Measurements from ENCODE around the gene C6orf62. TPM values are rescaled to one million over a fixed set of nuclear protein-coding genes. Genes with fewer than 3 reads are reported as not detected.
"Not testable (repeated sequence)": the region's sequence is repeated elsewhere in the genome, so short reads cannot be mapped to it uniquely, and the experiment has no call there.

The C6orf62 gene
- total and polyA plus RNA-seq, 2 experiments from 2014 or later = 66.7 to 79.9 TPM

DNA sequence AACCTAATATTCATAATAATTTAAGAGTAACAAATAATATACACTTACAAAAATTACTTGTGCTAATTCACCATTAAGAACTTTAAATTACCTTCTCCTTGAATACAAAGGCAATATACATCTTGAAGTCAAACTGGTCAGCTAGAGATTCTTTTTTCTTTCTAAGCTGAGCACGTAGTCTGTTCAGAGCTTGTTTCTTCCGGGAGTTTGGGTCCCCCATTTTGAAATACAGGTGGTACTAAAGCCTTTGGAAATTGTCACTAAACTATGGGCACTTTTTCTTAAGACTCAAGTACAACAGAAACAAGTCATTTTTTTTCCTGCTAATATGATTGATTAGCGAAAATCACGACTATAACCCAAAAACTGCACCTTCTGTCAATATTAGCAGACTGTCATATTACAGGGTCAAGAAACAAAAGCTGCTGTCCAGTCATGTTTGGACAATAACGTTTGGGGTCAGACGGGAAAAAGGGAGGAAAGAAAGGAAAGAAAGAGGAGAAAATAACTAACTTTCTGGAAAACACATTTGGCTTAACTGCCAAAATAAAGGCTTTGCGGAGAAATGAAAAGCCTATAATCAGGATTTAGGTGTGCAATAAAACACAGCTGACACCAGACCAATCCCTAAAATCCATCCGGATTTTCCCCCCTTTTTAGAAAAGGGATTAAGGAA is 367 bp downstream of the C6orf62 start (continued):
- TF ChIP-seq, protein P1, sequence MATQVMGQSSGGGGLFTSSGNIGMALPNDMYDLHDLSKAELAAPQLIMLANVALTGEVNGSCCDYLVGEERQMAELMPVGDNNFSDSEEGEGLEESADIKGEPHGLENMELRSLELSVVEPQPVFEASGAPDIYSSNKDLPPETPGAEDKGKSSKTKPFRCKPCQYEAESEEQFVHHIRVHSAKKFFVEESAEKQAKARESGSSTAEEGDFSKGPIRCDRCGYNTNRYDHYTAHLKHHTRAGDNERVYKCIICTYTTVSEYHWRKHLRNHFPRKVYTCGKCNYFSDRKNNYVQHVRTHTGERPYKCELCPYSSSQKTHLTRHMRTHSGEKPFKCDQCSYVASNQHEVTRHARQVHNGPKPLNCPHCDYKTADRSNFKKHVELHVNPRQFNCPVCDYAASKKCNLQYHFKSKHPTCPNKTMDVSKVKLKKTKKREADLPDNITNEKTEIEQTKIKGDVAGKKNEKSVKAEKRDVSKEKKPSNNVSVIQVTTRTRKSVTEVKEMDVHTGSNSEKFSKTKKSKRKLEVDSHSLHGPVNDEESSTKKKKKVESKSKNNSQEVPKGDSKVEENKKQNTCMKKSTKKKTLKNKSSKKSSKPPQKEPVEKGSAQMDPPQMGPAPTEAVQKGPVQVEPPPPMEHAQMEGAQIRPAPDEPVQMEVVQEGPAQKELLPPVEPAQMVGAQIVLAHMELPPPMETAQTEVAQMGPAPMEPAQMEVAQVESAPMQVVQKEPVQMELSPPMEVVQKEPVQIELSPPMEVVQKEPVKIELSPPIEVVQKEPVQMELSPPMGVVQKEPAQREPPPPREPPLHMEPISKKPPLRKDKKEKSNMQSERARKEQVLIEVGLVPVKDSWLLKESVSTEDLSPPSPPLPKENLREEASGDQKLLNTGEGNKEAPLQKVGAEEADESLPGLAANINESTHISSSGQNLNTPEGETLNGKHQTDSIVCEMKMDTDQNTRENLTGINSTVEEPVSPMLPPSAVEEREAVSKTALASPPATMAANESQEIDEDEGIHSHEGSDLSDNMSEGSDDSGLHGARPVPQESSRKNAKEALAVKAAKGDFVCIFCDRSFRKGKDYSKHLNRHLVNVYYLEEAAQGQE (IDR thresholded peaks at IDR 0.05; ENCODE audit: unreplicated experiment) = no peak
- TF ChIP-seq EZH2phosphoT487 (IDR thresholded peaks at IDR 0.05; ENCODE audit: unreplicated experiment) (no peak), ZNF114 (CRISPR knock-in tag; IDR thresholded peaks at IDR 0.05) (no peak), CREB1 (CRISPR knock-in tag; IDR thresholded peaks at IDR 0.05; ENCODE audit: low read depth) (no peak), ZNF331 (CRISPR knock-in tag; IDR thresholded peaks at IDR 0.05; ENCODE audit: low read depth) (no peak)

DNA sequence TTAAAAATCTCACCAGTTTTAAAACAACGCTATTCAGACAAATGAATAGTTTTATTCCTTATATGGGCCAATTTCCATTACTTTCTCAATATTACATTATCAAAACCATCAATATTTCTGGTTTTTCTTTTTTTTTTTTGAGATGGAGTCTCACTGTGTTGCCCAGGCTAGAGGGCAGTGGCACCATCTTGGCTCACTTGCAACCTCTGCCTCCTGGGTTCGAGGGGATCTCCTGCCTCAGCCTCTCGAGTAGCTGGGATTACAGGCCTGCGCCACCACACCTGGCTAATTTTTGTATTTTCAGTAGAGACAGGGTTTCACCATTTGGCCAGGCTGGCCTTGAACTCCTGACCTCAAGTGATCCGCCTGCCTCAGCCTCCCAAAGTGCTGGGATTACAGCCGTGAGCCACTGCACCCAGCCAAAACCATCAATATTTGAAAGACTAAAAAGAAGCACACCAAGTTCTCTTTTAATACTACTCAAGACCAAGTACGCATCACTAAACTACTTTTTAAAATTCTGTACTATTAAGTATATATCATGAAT is 2.3 kb downstream of the C6orf62 start:
- H4K20me1 ChIP-seq (replicated peaks; ENCODE audit: insufficient read depth) = peaks cover 61% of the 10 kb centered on the region
- H3K27me3 Mint-ChIP-seq (ENCODE audit: insufficient read depth, low read depth, poor library complexity) = peaks cover 21% of the 10 kb centered on the region
- H3K27ac Mint-ChIP-seq; DNase-seq (ENCODE audit: low spot score); H3K27me3 ChIP-seq (ENCODE audit: insufficient read depth); H3F3A ChIP-seq (replicated peaks; ENCODE audit: low read depth); H3K9me3 Mint-ChIP-seq; ATAC-seq; H3K27ac ChIP-seq (ENCODE audit: low read depth); H3K9me2 ChIP-seq (ENCODE audit: insufficient read depth); H2AFZ ChIP-seq: not testable (repeated sequence)
- peaks cover 24% of the 10 kb centered on the region for H3K4me1 Mint-ChIP-seq
- H3K36me3 ChIP-seq (ENCODE audit: insufficient read depth) = peaks cover 38% of the 10 kb centered on the region
- H3K4me1 ChIP-seq (ENCODE audit: insufficient read depth) = peaks cover 17% of the 10 kb centered on the region; the same call in 1 of the 2 replicates
- peaks cover 82% of the 10 kb centered on the region for H3K36me3 Mint-ChIP-seq (ENCODE audit: low read depth)
- peak overlapping the region; percentile 84 for H3K4me3 ChIP-seq
- peak overlapping the region; percentile 98 for H3K4me3 Mint-ChIP-seq
- peaks cover 88% of the 10 kb centered on the region for H3K79me2 ChIP-seq (replicated peaks; ENCODE audit: insufficient read depth)
- peak overlapping the region; percentile 89 for H3K4me2 ChIP-seq

DNA sequence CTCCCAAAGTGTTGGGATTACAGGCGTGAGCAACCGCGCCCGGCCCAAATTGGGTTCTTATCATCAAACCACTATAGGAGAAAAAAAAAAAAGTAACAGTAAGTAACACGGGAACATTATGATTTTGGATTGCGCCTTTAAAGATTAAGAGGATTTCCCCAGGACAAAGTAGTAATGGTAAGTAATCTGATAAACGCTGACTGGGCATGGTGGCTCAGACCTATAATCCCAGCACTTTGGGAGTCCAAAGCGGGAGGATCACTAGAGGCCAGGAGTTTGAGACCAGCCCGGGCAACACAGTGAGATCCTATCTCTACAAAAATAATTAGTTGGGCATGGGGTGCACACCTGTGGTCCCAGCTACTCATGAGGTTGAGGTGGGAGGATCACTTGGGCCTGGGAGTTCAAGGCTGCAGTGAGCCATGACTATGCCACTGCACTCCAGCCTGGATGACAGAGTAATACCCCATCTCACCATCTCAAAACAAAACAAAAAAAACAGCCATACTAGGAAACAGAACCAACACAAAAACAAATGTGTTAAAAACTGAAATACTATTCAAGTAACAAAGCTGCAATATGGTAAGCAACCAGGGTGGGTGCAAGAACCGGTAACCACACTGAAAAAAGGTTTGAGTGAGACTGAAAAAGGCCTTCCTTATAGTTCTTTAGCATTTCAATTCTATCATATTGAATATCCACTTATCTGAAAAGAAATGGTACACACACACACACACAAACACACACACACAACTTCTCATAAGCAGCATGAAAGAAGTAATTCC is 8.2 kb downstream of the C6orf62 start:
- Mint-ChIP-seq H3K36me3 (ENCODE audit: low read depth) (peaks cover 94% of the 10 kb centered on the region), H3K27ac (no peak overlapping the region), H3K27me3 (ENCODE audit: insufficient read depth, low read depth, poor library complexity) (peaks cover 3% of the 10 kb centered on the region), H3K4me1 (no peaks in the 10 kb centered on the region), H3K4me3 (no peak overlapping the region), H3K9me3 (no peaks in the 10 kb centered on the region)
- no peak overlapping the region for H3K4me2 ChIP-seq
- no peak overlapping the region for H3K27ac ChIP-seq (ENCODE audit: low read depth)
- no peak for DNase-seq (ENCODE audit: low spot score)
- H3K4me1 ChIP-seq (ENCODE audit: insufficient read depth) = no peaks in the 10 kb centered on the region
- no peak overlapping the region for H2AFZ ChIP-seq
- ATAC-seq = no peak
- no peak overlapping the region for H3K4me3 ChIP-seq
- TF ChIP-seq NANOG (IDR thresholded peaks at IDR 0.05; ENCODE audit: borderline replicate concordance) (no peak), ZNF331 (CRISPR knock-in tag; IDR thresholded peaks at IDR 0.05; ENCODE audit: low read depth) (no peak), EZH2phosphoT487 (IDR thresholded peaks at IDR 0.05; ENCODE audit: unreplicated experiment) (no peak), ETS1 (IDR thresholded peaks at IDR 0.05) (no peak), CREB1 (CRISPR knock-in tag; IDR thresholded peaks at IDR 0.05; ENCODE audit: low read depth) (no peak), JUNB (IDR thresholded peaks at IDR 0.05; ENCODE audit: unreplicated experiment) (no peak), ZNF114 (CRISPR knock-in tag; IDR thresholded peaks at IDR 0.05) (no peak), STAT1 (IDR thresholded peaks at IDR 0.05; ENCODE audit: unreplicated experiment) (no peak)
- TF ChIP-seq, protein P1 (IDR thresholded peaks at IDR 0.05; ENCODE audit: unreplicated experiment) = no peak
- no peaks in the 10 kb centered on the region for H3K27me3 ChIP-seq (ENCODE audit: insufficient read depth)
- peaks cover 69% of the 10 kb centered on the region for H3K36me3 ChIP-seq (ENCODE audit: insufficient read depth)
- peaks cover 10% of the 10 kb centered on the region for H3F3A ChIP-seq (replicated peaks; ENCODE audit: low read depth)
- peaks cover 45% of the 10 kb centered on the region for H4K20me1 ChIP-seq (replicated peaks; ENCODE audit: insufficient read depth)
- H3K9me2 ChIP-seq (ENCODE audit: insufficient read depth) = no peaks in the 10 kb centered on the region
- peaks cover 70% of the 10 kb centered on the region for H3K79me2 ChIP-seq (replicated peaks; ENCODE audit: insufficient read depth)
